Tibial nerve (tissue), 3 donors: ENCODE results near the gene DOLPP1.

Experiments
- EP300 ChIP-seq, 2 donors: sonication (generic); formaldehyde crosslinking; IDR thresholded peaks; one replicate each; pipeline ENCODE4 v1.6.1; 2017; ENCODE audit warnings: antibody characterized with exemption in 2 of 2, mild to moderate bottlenecking in 1 of 2
- POLR2A ChIP-seq, 2 donors: fragments of 450-650 bp; IDR thresholded peaks; one replicate each; pipeline ENCODE4 v1.6.1; 2017; ENCODE audit warnings: antibody characterized with exemption in 2 of 2, mild to moderate bottlenecking in 2 of 2, moderate library complexity in 2 of 2

- TF ChIP-seq POLR2A (IDR thresholded peaks at IDR 0.05) = no peak
- no peak for TF ChIP-seq EP300 (IDR thresholded peaks at IDR 0.05)
Measured at GRCh38 chr9:129060991-129061390, 19.9 kb upstream of the DOLPP1 start.
